Loucy (cell line): ENCODE results near the gene FANCM.
"Not testable (repeated sequence)": the region's sequence is repeated elsewhere in the genome, so short reads cannot be mapped to it uniquely, and the experiment has no call there.

Source experiments
- H2AFZ ChIP-seq: fragments of 200-600 bp; sonication (generic); 2 replicates; pipeline ENCODE4 v1.6.0; 2016; ENCODE audit warnings: antibody characterized with exemption, mild to moderate bottlenecking, low read length, moderate library complexity
- H3F3A ChIP-seq: fragments of 200-600 bp; 2 replicates; pipeline ENCODE4 v1.6.0; 2016; ENCODE audit warnings: antibody characterized with exemption, low read depth, mild to moderate bottlenecking
- H3K27me3 ChIP-seq: fragments of 200-600 bp; sonication (generic); 2 replicates; pipeline ENCODE4 v1.6.1; 2014; ENCODE audit warnings: low read length, mild to moderate bottlenecking; ENCODE audit not compliant: insufficient read depth, poor library complexity, severe bottlenecking
- H3K36me3 ChIP-seq: fragments of 200-600 bp; sonication (generic); 2 replicates; pipeline ENCODE4 v1.6.1; 2016; ENCODE audit warnings: low read length; ENCODE audit not compliant: insufficient read depth
- H3K4me1 ChIP-seq: fragments of 200-600 bp; sonication (generic); 2 replicates; pipeline ENCODE4 v1.5.1; 2014; ENCODE audit warnings: low read length, mild to moderate bottlenecking; ENCODE audit not compliant: insufficient read depth, poor library complexity, severe bottlenecking
- H3K4me2 ChIP-seq: fragments of 200-600 bp; sonication (generic); 2 replicates; pipeline ENCODE4 v1.6.0; 2014; ENCODE audit warnings: antibody characterized with exemption, low read length, low read depth, mild to moderate bottlenecking; ENCODE audit not compliant: poor library complexity, severe bottlenecking
- H3K4me3 ChIP-seq: fragments of 200-600 bp; sonication (generic); 2 replicates; pipeline ENCODE4 v1.5.1; 2014; ENCODE audit warnings: low read length, mild to moderate bottlenecking, mixed read lengths; ENCODE audit not compliant: poor library complexity, severe bottlenecking
- H3K79me2 ChIP-seq: fragments of 200-600 bp; sonication (generic); 2 replicates; pipeline ENCODE4 v1.6.1; 2014; ENCODE audit warnings: low read length; ENCODE audit not compliant: insufficient read depth
- H3K9ac ChIP-seq: fragments of 200-600 bp; sonication (generic); 2 replicates; pipeline ENCODE4 v1.6.0; 2014; ENCODE audit warnings: mild to moderate bottlenecking, low read depth, low read length, moderate library complexity; ENCODE audit not compliant: poor library complexity, severe bottlenecking
- H3K9me2 ChIP-seq: fragments of 200-600 bp; sonication (generic); replicated peaks from 2 replicates; pipeline ENCODE4 v1.6.1; 2016; ENCODE audit warnings: low read depth, low read length, mixed read lengths
- H3K9me3 ChIP-seq: fragments of 200-600 bp; sonication (generic); 2 replicates; pipeline ENCODE4 v1.6.1; 2014; ENCODE audit warnings: mild to moderate bottlenecking, antibody characterized with exemption, low read length, low read depth; ENCODE audit not compliant: insufficient read depth
- H4K20me1 ChIP-seq: fragments of 200-600 bp; sonication (generic); 2 replicates; pipeline ENCODE4 v1.6.0; 2014; ENCODE audit warnings: antibody characterized with exemption, low read length, mild to moderate bottlenecking; ENCODE audit not compliant: insufficient read depth, poor library complexity, severe bottlenecking
- EZH2phosphoT487 ChIP-seq: fragments of 200-600 bp; IDR thresholded peaks from 2 replicates; pipeline ENCODE4 v1.6.1; 2018; ENCODE audit warnings: antibody characterized with exemption, mild to moderate bottlenecking, moderate library complexity, borderline replicate concordance
- TF ChIP-seq, protein P1 (sequence below): fragments of 200-600 bp; sonication (generic); conservative IDR thresholded peaks from 2 replicates; pipeline ENCODE4 v1.5.1; 2014; ENCODE audit warnings: mild to moderate bottlenecking, antibody characterized with exemption, low read length

The FANCM gene

DNA sequence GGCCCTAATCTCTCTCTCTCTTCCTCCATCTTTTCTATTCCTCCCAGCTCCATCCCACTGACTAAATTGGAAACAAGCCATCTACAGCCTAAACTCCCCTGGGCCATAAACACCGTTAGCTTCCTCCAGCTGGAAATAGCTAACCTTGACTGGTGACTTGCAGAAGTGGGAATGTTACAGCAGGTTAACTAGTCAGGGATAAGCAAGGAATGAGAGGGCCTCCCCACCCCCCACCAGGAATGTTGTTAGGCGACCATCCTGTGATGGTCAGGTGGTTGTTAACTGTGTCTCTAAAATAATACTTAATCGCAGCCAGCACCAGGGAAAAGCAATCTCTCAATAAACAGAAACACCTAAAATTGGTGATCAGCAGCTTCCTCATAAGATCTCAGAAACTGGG, 76.5 kb downstream of the FANCM start:
- no peaks in the 10 kb centered on the region for H3K27me3 ChIP-seq
- H3K9me2 ChIP-seq = no peaks in the 10 kb centered on the region
- H2AFZ ChIP-seq = no peak overlapping the region
- H3K4me2 ChIP-seq = no peak overlapping the region
- no peak overlapping the region for H3K4me3 ChIP-seq
- no peak for TF ChIP-seq EZH2phosphoT487
- TF ChIP-seq, protein P1, sequence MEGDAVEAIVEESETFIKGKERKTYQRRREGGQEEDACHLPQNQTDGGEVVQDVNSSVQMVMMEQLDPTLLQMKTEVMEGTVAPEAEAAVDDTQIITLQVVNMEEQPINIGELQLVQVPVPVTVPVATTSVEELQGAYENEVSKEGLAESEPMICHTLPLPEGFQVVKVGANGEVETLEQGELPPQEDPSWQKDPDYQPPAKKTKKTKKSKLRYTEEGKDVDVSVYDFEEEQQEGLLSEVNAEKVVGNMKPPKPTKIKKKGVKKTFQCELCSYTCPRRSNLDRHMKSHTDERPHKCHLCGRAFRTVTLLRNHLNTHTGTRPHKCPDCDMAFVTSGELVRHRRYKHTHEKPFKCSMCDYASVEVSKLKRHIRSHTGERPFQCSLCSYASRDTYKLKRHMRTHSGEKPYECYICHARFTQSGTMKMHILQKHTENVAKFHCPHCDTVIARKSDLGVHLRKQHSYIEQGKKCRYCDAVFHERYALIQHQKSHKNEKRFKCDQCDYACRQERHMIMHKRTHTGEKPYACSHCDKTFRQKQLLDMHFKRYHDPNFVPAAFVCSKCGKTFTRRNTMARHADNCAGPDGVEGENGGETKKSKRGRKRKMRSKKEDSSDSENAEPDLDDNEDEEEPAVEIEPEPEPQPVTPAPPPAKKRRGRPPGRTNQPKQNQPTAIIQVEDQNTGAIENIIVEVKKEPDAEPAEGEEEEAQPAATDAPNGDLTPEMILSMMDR = no peak
- no peaks in the 10 kb centered on the region for H3K9me3 ChIP-seq
- no peaks in the 10 kb centered on the region for H3K79me2 ChIP-seq
- no peaks in the 10 kb centered on the region for H3F3A ChIP-seq
- H3K36me3 ChIP-seq = peaks cover 61% of the 10 kb centered on the region
- no peak overlapping the region for H3K9ac ChIP-seq
- no peaks in the 10 kb centered on the region for H4K20me1 ChIP-seq
- no peaks in the 10 kb centered on the region for H3K4me1 ChIP-seq

DNA sequence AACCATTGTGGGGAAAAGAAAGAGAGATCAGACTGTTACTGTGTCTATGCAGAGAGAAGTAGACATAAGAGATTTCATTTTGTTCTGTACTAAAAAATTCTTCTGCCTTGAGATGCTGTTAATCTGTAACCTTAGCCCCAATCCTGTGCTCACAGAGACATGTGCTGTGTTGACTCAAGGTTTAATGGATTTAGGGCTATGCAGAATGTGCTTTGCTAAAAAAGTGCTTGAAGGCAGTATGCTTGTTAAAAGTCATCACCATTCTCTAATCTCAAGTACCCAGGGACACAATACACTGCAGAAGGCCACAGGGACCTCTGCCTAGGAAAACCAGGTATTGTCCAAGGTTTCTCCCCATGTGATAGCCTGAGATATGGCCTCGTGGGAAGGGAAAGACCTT, 78.0 kb downstream of the FANCM start:
- peaks cover 62% of the 10 kb centered on the region for H3K36me3 ChIP-seq
- not testable (repeated sequence) for H3K9me3 ChIP-seq, H3K4me3 ChIP-seq, H3K4me1 ChIP-seq, H3K4me2 ChIP-seq, H3F3A ChIP-seq, H2AFZ ChIP-seq, H3K9ac ChIP-seq, H4K20me1 ChIP-seq, H3K9me2 ChIP-seq, H3K79me2 ChIP-seq, H3K27me3 ChIP-seq

DNA sequence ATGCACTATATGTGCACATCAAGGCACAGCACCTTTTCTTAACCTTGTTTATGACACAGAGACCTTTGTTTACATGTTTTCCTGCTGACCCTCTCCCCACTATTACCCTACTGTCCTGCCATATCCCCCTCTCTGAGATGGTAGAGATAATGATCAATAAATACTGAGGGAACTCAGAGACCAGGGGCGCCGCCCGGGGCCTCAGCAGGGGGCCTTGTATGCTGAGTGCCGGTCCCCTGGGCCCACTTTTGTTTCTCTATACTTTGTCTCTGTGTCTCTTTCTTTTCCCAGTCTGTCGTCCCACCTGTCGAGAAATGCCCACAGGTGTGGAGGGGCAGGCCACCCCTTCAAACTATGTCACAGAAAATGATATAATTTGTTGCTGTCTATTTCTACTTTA, 78.6 kb downstream of the FANCM start:
- peaks cover 60% of the 10 kb centered on the region for H3K36me3 ChIP-seq
- not testable (repeated sequence) for H3K4me2 ChIP-seq, H2AFZ ChIP-seq, H3K9me2 ChIP-seq, H3K27me3 ChIP-seq, H3K4me1 ChIP-seq, H3F3A ChIP-seq, H3K4me3 ChIP-seq, H4K20me1 ChIP-seq, H3K9me3 ChIP-seq, H3K9ac ChIP-seq, H3K79me2 ChIP-seq

DNA sequence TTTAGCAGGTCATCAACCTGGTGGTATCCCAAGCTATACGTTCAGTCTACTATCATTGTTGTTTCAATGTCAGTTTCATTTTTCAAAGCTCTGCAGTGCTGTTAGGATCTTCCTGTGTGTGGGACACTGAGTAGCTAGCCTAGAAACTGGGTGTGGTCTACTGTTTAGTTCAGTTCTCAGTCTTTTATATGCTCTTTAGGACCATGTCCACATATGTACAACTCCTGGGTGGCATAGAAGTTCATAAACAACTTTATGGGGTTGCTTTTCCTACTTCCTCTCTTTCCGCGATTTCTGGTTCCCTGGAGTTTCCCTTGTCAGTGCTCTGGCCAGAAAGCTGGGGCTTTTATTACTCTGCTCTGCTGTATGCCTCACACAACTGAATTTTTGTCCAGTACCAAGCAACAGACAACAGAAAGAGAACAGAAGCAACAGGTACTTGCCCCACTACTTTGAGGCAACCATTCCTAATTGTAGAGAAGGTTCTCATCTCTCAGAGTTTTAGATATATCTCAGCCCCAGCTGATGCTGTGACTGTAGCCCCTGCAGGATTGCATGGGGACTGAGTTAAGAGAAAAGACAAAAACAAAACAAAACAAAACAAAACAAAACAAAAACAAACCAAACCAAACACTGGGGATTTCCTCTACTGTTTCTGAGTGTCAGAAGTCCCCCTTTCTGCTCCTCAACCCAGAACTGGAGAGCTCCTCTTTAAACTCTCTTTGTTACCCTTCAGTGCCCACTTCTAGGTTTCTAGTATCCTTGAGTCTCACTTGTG, 86.9 kb downstream of the FANCM start:
- Histone ChIP-seq H3K9ac (no peak overlapping the region), H3K9me3 (no peaks in the 10 kb centered on the region), H3K79me2 (no peaks in the 10 kb centered on the region), H2AFZ (no peak overlapping the region), H4K20me1 (no peaks in the 10 kb centered on the region), H3K36me3 (peaks cover 56% of the 10 kb centered on the region), H3K4me3 (no peak overlapping the region), H3K27me3 (no peaks in the 10 kb centered on the region), H3K4me2 (no peak overlapping the region), H3F3A (no peaks in the 10 kb centered on the region), H3K4me1 (no peaks in the 10 kb centered on the region), H3K9me2 (no peaks in the 10 kb centered on the region)
- TF ChIP-seq, protein P1 = no peak
- TF ChIP-seq EZH2phosphoT487 = no peak
